NCI-H2196 (cell line): ENCODE results near the gene ZDHHC1.

Source experiments
- DNase-seq: peaks from one replicate; lab custom pipeline; 2025; ENCODE audit not compliant: unreplicated experiment; lab: John Stamatoyannopoulos, UW

ZDHHC1 gene

GRCh38 chr16:67415872-67416793 is at the start of gene ZDHHC1:
Gene ZDHHC1 (minus strand): TSS chr16:67416477. CDS start chr16:67407775, 8,702 bp downstream.
- DNase-seq: peak; percentile 49

GRCh38 chr16:67464565-67464964 is 48.3 kb upstream of the ZDHHC1 start:
- no peak for DNase-seq

- no peak for DNase-seq
These were observed 47.4 kb upstream of the ZDHHC1 start for GRCh38 chr16:67463691-67464090.

GRCh38 chr16:67463059-67463458 is 46.8 kb upstream of the ZDHHC1 start:
- DNase-seq: no peak

- no peak for DNase-seq
These were observed 46.0 kb upstream of the ZDHHC1 start for GRCh38 chr16:67462279-67462655.

- DNase-seq: no peak
These were observed 45.5 kb upstream of the ZDHHC1 start for GRCh38 chr16:67461600-67462278.

- no peak for DNase-seq
These were observed 44.7 kb upstream of the ZDHHC1 start for GRCh38 chr16:67460961-67461360.

GRCh38 chr16:67460168-67460567 is 43.9 kb upstream of the ZDHHC1 start:
- DNase-seq: no peak

- DNase-seq: no peak
These were observed 43.5 kb upstream of the ZDHHC1 start for GRCh38 chr16:67459861-67460150.

GRCh38 chr16:67459066-67459860 is 43.0 kb upstream of the ZDHHC1 start:
- DNase-seq: peak; percentile 39

- no peak for DNase-seq
These were observed 41.9 kb upstream of the ZDHHC1 start for GRCh38 chr16:67458121-67458641.

GRCh38 chr16:67457611-67458010 is 41.3 kb upstream of the ZDHHC1 start:
- no peak for DNase-seq

GRCh38 chr16:67456391-67457081 is 40.3 kb upstream of the ZDHHC1 start:
- peak; percentile 54 for DNase-seq

- no peak for DNase-seq
These were observed 38.6 kb upstream of the ZDHHC1 start for GRCh38 chr16:67454852-67455251.

GRCh38 chr16:67454104-67454503 is 37.8 kb upstream of the ZDHHC1 start:
- DNase-seq: no peak

- peak; percentile 67 for DNase-seq
These were observed 35.6 kb upstream of the ZDHHC1 start for GRCh38 chr16:67451704-67452435.

- DNase-seq: no peak
These were observed 34.9 kb upstream of the ZDHHC1 start for GRCh38 chr16:67451061-67451703.

GRCh38 chr16:67449739-67450138 is 33.5 kb upstream of the ZDHHC1 start:
- DNase-seq: no peak

GRCh38 chr16:67449336-67449735 is 33.1 kb upstream of the ZDHHC1 start:
- peak; percentile 48 for DNase-seq

- no peak for DNase-seq
These were observed 32.3 kb upstream of the ZDHHC1 start for GRCh38 chr16:67448580-67448979.
